Measurements from ENCODE around the gene TMC7. TPM values are rescaled to one million over a fixed set of nuclear protein-coding genes. Genes with fewer than 3 reads are reported as not detected.

Gene TMC7
- total and polyA plus RNA-seq, 2 of the 13 experiments (the other 11 are each of a cell fraction or from before 2014, with no cell fraction given): 1.2 to 5.1 TPM

DNA sequence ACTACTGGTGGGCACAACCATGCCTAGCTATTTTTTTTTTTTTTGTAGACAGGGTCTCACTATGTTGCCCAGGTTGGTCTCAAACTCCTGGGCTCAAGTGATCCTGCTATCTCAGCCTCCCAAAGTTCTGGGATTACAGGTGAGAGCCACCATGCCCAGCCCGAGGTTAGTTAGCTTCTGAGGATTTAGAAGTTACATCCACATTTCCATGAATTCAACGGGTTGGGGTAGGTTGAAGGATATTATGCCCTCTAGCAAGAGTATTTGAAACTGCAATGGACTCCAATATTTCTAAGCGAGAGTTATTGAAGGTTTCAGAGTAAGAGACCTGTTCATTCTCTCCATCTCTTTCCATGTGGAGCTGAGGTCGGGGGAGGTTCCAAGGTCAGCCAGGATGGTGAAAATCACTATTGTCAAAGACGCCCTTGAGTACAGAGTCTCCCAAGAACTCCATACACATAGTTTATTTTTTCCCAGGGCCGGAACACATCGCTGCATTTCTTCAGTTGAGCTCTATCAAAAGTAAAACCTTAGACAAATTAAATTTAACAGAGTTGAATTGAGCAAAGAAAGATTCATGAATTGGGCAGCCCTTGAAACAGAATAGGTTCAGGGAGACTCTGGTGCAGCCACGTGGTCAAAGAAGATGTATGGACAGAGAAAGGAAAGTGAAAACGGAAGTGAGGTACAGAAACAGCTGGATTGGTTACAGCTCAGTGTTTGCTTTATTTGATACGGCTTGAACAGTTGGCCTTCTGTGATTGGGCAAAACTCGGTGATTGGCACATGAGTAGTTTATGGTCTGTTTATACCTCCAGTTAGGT lies 111.0 kb downstream of the TMC7 start (continued):
- TF ChIP-seq HNF4A (CRISPR knock-in tag; IDR thresholded peaks at IDR 0.05) (no peak), SSRP1 (CRISPR knock-in tag; IDR thresholded peaks at IDR 0.05) (no peak), CREM (IDR thresholded peaks at IDR 0.05) (peak; percentile 40; the same call in 1 of the 2 replicates), CREM (CRISPR knock-in tag; IDR thresholded peaks at IDR 0.05) (no peak), ZFP90 (CRISPR knock-in tag; IDR thresholded peaks at IDR 0.05; ENCODE audit: borderline replicate concordance) (no peak), ZNF652 (CRISPR knock-in tag; IDR thresholded peaks at IDR 0.05; ENCODE audit: borderline replicate concordance, low read depth) (no peak), ZNF383 (CRISPR knock-in tag; IDR thresholded peaks at IDR 0.05; ENCODE audit: borderline replicate concordance) (no peak), SIX1 (CRISPR knock-in tag; IDR thresholded peaks at IDR 0.05; ENCODE audit: borderline replicate concordance) (no peak), SMARCC2 (IDR thresholded peaks at IDR 0.05) (no peak), CENPT (CRISPR knock-in tag; IDR thresholded peaks at IDR 0.05; ENCODE audit: low read depth) (no peak), ZFX (CRISPR knock-in tag; IDR thresholded peaks at IDR 0.05; ENCODE audit: low read depth) (no peak), ZBTB7B (CRISPR knock-in tag; IDR thresholded peaks at IDR 0.05) (no peak), ZNF335 (CRISPR knock-in tag; IDR thresholded peaks at IDR 0.05) (0 out of 2 replicates have a peak, but pooled peaks have one; percentile 24)
- TF ChIP-seq, protein P1, sequence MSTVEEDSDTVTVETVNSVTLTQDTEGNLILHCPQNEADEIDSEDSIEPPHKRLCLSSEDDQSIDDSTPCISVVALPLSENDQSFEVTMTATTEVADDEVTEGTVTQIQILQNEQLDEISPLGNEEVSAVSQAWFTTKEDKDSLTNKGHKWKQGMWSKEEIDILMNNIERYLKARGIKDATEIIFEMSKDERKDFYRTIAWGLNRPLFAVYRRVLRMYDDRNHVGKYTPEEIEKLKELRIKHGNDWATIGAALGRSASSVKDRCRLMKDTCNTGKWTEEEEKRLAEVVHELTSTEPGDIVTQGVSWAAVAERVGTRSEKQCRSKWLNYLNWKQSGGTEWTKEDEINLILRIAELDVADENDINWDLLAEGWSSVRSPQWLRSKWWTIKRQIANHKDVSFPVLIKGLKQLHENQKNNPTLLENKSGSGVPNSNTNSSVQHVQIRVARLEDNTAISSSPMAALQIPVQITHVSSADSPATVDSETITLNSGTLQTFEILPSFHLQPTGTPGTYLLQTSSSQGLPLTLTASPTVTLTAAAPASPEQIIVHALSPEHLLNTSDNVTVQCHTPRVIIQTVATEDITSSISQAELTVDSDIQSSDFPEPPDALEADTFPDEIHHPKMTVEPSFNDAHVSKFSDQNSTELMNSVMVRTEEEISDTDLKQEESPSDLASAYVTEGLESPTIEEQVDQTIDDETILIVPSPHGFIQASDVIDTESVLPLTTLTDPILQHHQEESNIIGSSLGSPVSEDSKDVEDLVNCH (CRISPR knock-in tag; IDR thresholded peaks at IDR 0.05): no peak
- TF ChIP-seq, protein P2, sequence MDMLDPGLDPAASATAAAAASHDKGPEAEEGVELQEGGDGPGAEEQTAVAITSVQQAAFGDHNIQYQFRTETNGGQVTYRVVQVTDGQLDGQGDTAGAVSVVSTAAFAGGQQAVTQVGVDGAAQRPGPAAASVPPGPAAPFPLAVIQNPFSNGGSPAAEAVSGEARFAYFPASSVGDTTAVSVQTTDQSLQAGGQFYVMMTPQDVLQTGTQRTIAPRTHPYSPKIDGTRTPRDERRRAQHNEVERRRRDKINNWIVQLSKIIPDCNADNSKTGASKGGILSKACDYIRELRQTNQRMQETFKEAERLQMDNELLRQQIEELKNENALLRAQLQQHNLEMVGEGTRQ (IDR thresholded peaks at IDR 0.05; ENCODE audit: low read depth, low read length): peak; percentile 43; the same call in 1 of the 2 replicates
- TF ChIP-seq, protein P2 (CRISPR knock-in tag; IDR thresholded peaks at IDR 0.05; ENCODE audit: borderline replicate concordance): no peak; the same call in 1 of the 2 replicates
- TF ChIP-seq, protein P3, sequence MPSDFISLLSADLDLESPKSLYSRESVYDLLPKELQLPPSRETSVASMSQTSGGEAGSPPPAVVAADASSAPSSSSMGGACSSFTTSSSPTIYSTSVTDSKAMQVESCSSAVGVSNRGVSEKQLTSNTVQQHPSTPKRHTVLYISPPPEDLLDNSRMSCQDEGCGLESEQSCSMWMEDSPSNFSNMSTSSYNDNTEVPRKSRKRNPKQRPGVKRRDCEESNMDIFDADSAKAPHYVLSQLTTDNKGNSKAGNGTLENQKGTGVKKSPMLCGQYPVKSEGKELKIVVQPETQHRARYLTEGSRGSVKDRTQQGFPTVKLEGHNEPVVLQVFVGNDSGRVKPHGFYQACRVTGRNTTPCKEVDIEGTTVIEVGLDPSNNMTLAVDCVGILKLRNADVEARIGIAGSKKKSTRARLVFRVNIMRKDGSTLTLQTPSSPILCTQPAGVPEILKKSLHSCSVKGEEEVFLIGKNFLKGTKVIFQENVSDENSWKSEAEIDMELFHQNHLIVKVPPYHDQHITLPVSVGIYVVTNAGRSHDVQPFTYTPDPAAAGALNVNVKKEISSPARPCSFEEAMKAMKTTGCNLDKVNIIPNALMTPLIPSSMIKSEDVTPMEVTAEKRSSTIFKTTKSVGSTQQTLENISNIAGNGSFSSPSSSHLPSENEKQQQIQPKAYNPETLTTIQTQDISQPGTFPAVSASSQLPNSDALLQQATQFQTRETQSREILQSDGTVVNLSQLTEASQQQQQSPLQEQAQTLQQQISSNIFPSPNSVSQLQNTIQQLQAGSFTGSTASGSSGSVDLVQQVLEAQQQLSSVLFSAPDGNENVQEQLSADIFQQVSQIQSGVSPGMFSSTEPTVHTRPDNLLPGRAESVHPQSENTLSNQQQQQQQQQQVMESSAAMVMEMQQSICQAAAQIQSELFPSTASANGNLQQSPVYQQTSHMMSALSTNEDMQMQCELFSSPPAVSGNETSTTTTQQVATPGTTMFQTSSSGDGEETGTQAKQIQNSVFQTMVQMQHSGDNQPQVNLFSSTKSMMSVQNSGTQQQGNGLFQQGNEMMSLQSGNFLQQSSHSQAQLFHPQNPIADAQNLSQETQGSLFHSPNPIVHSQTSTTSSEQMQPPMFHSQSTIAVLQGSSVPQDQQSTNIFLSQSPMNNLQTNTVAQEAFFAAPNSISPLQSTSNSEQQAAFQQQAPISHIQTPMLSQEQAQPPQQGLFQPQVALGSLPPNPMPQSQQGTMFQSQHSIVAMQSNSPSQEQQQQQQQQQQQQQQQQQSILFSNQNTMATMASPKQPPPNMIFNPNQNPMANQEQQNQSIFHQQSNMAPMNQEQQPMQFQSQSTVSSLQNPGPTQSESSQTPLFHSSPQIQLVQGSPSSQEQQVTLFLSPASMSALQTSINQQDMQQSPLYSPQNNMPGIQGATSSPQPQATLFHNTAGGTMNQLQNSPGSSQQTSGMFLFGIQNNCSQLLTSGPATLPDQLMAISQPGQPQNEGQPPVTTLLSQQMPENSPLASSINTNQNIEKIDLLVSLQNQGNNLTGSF (CRISPR knock-in tag; IDR thresholded peaks at IDR 0.05): no peak
- TF ChIP-seq, protein P4, sequence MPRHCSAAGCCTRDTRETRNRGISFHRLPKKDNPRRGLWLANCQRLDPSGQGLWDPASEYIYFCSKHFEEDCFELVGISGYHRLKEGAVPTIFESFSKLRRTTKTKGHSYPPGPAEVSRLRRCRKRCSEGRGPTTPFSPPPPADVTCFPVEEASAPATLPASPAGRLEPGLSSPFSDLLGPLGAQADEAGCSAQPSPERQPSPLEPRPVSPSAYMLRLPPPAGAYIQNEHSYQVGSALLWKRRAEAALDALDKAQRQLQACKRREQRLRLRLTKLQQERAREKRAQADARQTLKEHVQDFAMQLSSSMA (CRISPR knock-in tag; IDR thresholded peaks at IDR 0.05): no peak
